GM19023 (cell line): ENCODE data around the gene DNAAF8.

ENCODE experiments used
- ATAC-seq: cut with Tn5 transposase; IDR thresholded peaks from one replicate; pipeline ENCODE4 v1.9.1; 2021; ENCODE audit warnings: mild to moderate bottlenecking, moderate library complexity; ENCODE audit not compliant: unreplicated experiment

Gene DNAAF8

GRCh38 chr16:4748682-4749411 is 14.5 kb downstream of the DNAAF8 start:
- no peak for ATAC-seq

DNA sequence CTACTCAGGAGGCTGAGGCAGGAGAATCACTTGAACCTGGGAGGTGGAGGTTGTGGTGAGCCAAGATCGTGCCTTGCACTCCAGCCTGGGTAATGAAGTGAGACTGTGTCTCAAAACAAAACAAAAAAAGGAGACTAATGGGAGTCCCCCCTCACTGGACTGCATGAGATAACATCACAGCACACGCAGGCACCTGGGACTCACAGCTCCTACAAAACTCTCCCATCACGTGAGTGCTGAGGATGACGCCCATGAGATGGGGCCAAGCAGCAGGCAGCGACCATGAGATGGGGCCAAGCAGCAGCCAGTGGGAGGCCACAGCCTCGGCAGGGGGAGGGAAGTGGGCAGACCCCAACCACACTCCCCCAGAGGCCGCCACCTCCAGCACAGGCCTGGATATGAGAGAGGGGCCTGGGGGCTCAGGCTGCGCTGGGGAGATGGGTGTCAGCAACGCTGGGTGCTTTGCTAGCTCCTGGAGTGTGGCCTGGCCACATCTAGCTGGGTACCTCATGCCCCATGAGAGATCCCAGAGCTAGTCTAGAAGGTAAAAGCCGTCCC is 15.4 kb downstream of the DNAAF8 start:
- ATAC-seq: peak; percentile 48

- ATAC-seq: no peak
These were observed 16.6 kb downstream of the DNAAF8 start for GRCh38 chr16:4750896-4751295.

GRCh38 chr16:4752351-4753100 is 18.2 kb downstream of the DNAAF8 start:
- no peak for ATAC-seq

GRCh38 chr16:4753227-4753626 is 18.9 kb downstream of the DNAAF8 start:
- no peak for ATAC-seq

DNA sequence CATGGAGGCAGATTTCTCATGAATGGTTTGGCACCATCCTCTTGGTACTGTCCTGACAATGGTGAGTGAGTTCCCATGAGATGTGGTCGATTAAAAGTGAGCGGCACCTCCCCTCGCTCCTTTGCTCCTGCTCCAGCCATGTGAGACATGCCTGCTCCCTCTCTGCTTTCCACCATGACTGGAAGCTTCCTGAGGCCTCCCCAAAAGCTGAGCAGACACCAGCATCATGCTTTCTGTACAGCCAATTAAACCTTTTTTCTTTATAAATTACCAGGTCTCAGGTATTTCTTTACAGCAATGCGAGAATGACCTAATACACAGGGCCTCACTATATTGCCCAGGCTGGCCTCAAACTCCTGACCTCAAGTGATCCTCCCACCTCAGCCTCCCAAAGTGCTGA is 20.5 kb downstream of the DNAAF8 start:
- no peak for ATAC-seq

- ATAC-seq: no peak
These were observed 21.4 kb downstream of the DNAAF8 start for GRCh38 chr16:4755687-4756086.

DNA sequence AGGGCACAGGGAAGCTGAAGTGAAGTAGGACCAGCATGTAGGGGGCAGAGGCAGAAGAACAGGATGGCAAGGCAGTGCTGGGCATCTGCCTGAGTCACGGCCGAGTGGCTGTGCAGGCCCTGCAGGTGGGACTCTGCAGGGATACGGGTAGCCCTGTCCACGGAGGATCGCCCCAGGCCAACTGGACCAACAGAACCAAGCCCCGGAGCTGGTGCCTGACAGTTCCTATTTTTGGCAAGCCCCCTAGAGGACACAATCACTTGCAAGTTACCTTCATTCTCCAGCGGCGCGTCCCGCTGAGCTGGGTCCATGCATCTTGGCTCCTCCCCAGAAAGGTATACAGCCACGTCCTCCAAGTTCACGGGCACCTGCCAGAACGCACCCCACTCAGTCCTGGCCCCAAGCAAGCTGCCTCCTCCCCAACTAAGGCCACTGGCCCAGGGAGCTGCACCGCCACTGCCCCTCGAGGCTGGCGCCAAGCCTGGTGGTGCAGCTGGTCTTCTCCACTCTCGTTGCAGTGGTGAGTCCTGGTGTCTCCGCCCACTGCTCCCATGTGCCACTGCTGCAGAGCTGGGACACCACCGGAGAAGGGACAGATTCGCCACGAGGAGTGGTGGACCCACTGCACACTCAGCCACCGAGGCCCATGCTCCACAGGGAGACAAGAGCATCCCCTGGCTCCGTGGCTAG is 26.0 kb downstream of the DNAAF8 start:
- no peak for ATAC-seq

- no peak for ATAC-seq
These were observed 27.9 kb downstream of the DNAAF8 start for GRCh38 chr16:4762205-4762604.

DNA sequence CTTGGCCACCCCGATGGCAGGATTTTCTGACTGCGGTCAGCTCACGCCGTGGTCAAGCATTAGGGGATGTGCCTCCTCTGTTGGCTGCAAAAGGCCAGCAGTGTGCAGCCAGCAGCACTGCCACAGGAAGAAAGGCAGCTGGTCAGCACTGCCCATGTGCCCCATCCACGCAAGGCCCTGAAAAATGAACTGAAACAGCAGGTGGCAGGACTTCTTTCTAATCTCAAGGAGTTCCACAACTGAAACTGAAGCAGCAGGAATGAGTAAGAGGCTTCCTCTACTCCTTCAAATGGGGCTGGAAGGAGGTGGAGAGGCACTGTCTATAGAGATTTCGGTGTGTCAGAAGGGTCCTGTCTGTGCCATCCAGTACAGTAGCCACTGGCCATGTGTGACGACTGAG is 29.5 kb downstream of the DNAAF8 start:
- ATAC-seq: no peak

GRCh38 chr16:4765511-4766474 is 31.5 kb downstream of the DNAAF8 start:
- ATAC-seq: no peak

- peak; percentile 83 for ATAC-seq
These were observed 32.7 kb downstream of the DNAAF8 start, which contains the start of gene ZNF500 for GRCh38 chr16:4766875-4767628. Gene ZNF500 (minus strand): TSS chr16:4767162. CDS start chr16:4765978, 1,184 bp downstream.

GRCh38 chr16:4767872-4768548 is 33.7 kb downstream of the DNAAF8 start:
- ATAC-seq: peak; percentile 2

DNA sequence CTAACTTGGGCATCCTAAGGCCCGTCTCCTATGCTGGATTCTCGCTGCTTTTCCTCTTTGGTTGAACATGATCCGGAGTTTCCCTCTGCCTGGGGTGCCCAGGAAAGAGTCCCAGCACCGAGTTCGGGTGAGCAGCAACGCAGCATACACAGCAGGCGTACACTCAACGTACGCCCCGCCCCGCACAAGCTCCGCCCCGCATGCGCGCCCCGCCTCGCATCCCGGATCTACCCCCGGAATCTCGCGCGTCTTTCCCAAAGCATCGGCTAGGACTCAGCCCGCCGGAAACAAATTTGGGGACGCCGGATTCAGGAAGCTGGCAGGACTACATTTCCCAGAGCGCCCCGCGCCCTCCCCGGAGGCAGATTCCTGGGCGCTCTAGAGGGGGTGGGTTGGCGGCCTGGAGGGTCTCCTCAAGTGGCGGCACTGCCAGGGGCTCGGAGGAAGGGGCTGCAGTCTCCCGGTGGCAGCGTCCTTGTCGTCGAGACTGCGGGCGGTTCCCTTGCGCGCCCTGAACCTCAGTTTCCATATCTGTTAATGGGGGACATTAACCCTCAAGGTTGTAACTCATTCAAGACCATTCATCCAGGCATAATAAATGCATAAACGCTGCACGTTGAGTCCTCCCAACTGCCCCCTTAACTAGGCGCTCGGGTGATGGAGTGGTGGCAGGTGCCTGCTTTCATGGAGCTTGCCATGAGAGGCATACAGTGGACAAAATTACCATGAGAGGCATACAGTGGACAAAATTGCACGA is 34.4 kb downstream of the DNAAF8 start:
- peak; percentile 63 for ATAC-seq

- no peak for ATAC-seq
These were observed 34.9 kb downstream of the DNAAF8 start for GRCh38 chr16:4769306-4769638.

DNA sequence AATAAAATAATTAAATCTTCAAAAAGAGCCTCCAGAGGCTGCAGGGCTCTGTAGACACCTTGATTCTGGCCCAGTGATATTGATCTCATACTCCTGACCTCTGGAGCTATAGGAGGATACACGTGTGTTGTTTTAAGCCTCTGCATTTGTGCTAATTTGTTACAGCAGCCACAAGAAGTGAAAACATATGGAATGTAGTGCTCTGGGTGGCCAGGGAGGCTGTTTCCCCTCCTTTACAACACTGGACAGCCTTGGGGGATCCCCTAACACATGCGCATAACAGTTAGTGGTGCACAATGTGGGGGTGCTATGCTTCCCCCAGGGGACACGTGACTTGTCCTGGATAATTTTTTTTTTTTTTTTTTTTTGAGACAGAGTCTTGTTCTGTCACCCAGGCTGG is 37.3 kb downstream of the DNAAF8 start:
- no peak for ATAC-seq

DNA sequence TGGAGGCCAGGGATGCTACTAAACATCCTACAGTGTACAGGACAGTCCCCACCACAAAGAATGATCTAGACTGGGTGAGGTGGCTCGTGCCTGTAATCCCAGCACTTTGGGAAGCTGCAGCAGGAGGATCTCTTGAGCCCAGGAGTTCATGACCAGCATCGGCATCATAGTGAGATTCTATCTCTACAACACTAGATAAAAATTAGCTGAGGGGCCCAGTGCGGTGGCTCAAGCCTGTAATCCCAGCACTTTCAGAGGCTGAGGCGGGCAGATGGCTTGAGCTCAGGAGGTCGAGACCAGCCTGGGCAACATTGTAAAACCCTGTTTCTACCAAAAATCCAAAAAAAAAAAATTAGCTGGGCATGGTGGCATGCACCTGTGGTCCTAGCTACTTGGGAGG is 38.0 kb downstream of the DNAAF8 start:
- ATAC-seq: no peak

- ATAC-seq: no peak
These were observed 40.7 kb downstream of the DNAAF8 start for GRCh38 chr16:4775005-4775404.
